A549 (cell line): ENCODE data around the gene RNF130. TPM values are rescaled to one million over a fixed set of nuclear protein-coding genes. Genes with fewer than 3 reads are reported as not detected.

Experiments
- ATAC-seq, 2 experiments: fragments of 200-7000 bp in 1 of 2; fragments of >200 bp in 1 of 2; cut with Nextera tagmentation in 1 of 2; cut with Tn5 transposase in 1 of 2; 3 replicates each; pipeline versions ENCODE4 v1.8.0 to v1.9.1; 2018 to 2020; ENCODE audit warnings: mild to moderate bottlenecking in 1 of 2, moderate library complexity in 1 of 2
- CTCF ChIA-PET: fragments of 300-600 bp; sonication (Branson Sonifier 250); formaldehyde crosslinking; extraction: SDS; loops from one replicate; lab custom pipeline; 2021; ENCODE audit warnings: antibody characterized with exemption, inconsistent platforms; lab: Yijun Ruan, JAX
- POLR2A ChIA-PET: fragments of 350-600 bp; formaldehyde crosslinking; extraction: SDS; loops from one replicate; lab custom pipeline; 2021; ENCODE audit warnings: antibody characterized with exemption, inconsistent platforms; lab: Yijun Ruan, JAX
- DNase-seq, 2 experiments: peaks; one replicate each; pipeline versions ENCODE4 v3.0.0 to v3.0.0-alpha.2; 2011 to 2016; ENCODE audit warnings: low read depth in 1 of 2, low spot score in 1 of 2
- FAIRE-seq: peaks from 2 replicates; lab custom pipeline; 2011; peaks lifted over from hg19 to GRCh38; lab: Jason Lieb, UNC
- H3K27ac ChIP-seq, 2 experiments: fragments of >200 bp; sonication (Bioruptor Twin); formaldehyde crosslinking; 3 replicates each; pipeline ENCODE4 v1.5.1; 2016 to 2017
- H3K4me1 ChIP-seq: fragments of >200 bp; sonication (Bioruptor Twin); formaldehyde crosslinking; 3 replicates; pipeline ENCODE4 v1.6.1; 2016
- H3K4me2 ChIP-seq: fragments of >200 bp; sonication (Bioruptor Twin); formaldehyde crosslinking; 3 replicates; pipeline ENCODE4 v1.6.1; 2016
- H3K4me3 ChIP-seq: fragments of >200 bp; sonication (Bioruptor Twin); formaldehyde crosslinking; 3 replicates; pipeline ENCODE4 v1.5.1; 2016
- H3K9me3 ChIP-seq: fragments of >200 bp; sonication (Bioruptor Twin); formaldehyde crosslinking; 3 replicates; pipeline ENCODE4 v1.6.1; 2016
- CBX2 ChIP-seq: fragments of 200-600 bp; sonication (generic); IDR thresholded peaks from 2 replicates; pipeline ENCODE4 v1.6.1; 2016; ENCODE audit warnings: low read depth, mild to moderate bottlenecking, borderline replicate concordance
- CHD4 ChIP-seq: fragments of 200-600 bp; sonication (generic); IDR thresholded peaks from 2 replicates; pipeline ENCODE4 v1.6.1; 2016; ENCODE audit warnings: antibody characterized with exemption, mild to moderate bottlenecking, borderline replicate concordance
- FOXS1 ChIP-seq: fragments of 250-450 bp; sonication (Bioruptor Pico); IDR thresholded peaks from 2 replicates; pipeline ENCODE4 v1.5.0; 2020; ENCODE audit warnings: mild to moderate bottlenecking, moderate library complexity
- HOXA7 ChIP-seq: fragments of 250-450 bp; sonication (Bioruptor Pico); IDR thresholded peaks from 2 replicates; pipeline ENCODE4 v1.5.0; 2020; ENCODE audit warnings: mild to moderate bottlenecking, moderate library complexity
- HOXB5 ChIP-seq: fragments of 250-450 bp; sonication (Bioruptor Pico); IDR thresholded peaks from 2 replicates; pipeline ENCODE4 v1.5.0; 2020; ENCODE audit warnings: mild to moderate bottlenecking, moderate library complexity
- MAFK ChIP-seq: fragments of 450-650 bp; IDR thresholded peaks from 2 replicates; pipeline ENCODE4 v1.6.1; 2014; ENCODE audit not compliant: partially characterized antibody
- MAZ ChIP-seq: fragments of 150-350 bp; IDR thresholded peaks from 2 replicates; pipeline ENCODE4 v1.6.1; 2014; ENCODE audit warnings: antibody characterized with exemption, low read depth, low read length, borderline replicate concordance
- ZC3H11A ChIP-seq: fragments of 450-650 bp; IDR thresholded peaks from 2 replicates; pipeline ENCODE4 v1.6.1; 2014; ENCODE audit warnings: antibody characterized with exemption, mild to moderate bottlenecking
- ZFP36 ChIP-seq: fragments of 450-650 bp; IDR thresholded peaks from 2 replicates; pipeline ENCODE4 v1.6.1; 2014; ENCODE audit warnings: borderline replicate concordance; ENCODE audit not compliant: partially characterized antibody
- ZSCAN20 ChIP-seq: fragments of 250-450 bp; sonication (Bioruptor Pico); IDR thresholded peaks from 2 replicates; pipeline ENCODE4 v1.8.0; 2022; ENCODE audit warnings: mild to moderate bottlenecking, moderate library complexity
- WGBS: methylation state at CpG from one replicate; pipeline ENCODE4 v1.1.6; 2017; ENCODE audit errors: missing lambda C conversion rate; 5-methylcytosine and 5-hydroxymethylcytosine counted together
- polyA plus RNA-seq, 4 experiments: library from polyadenylated mRNA; depleted of rRNA in 3 of 4; stranded (reverse); fragments of >200 nt; fragmentation: RNase III in 1 of 4; extraction: RNeasy Plus Mini Kit Qiagen cat#74134 plus additional on column Dnase treatment in 1 of 4; gene quantifications; 2 replicates in 3 of 4; 3 replicates in 1 of 4; pipeline ENCODE4 v1.2.3, GENCODE V29; 2011 to 2017
- TF ChIP-seq, protein P1 (sequence below): fragments of >200 bp; sonication (Bioruptor Twin); formaldehyde crosslinking; IDR thresholded peaks from 3 replicates; pipeline ENCODE4 v1.5.1; 2016
- TF ChIP-seq, protein P2 (sequence below): fragments of 450-650 bp; IDR thresholded peaks from 2 replicates; pipeline ENCODE4 v1.6.1; 2014; ENCODE audit warnings: antibody characterized with exemption
- TF ChIP-seq, protein P3 (sequence below): fragments of 200-600 bp; sonication (generic); IDR thresholded peaks from 2 replicates; pipeline ENCODE4 v1.6.1; 2016; ENCODE audit warnings: antibody characterized with exemption, mild to moderate bottlenecking, moderate library complexity
- TF ChIP-seq, protein P4 (sequence below): fragments of 150-350 bp; IDR thresholded peaks from 2 replicates; pipeline ENCODE4 v1.6.1; 2014; ENCODE audit warnings: low read depth, mild to moderate bottlenecking, low read length
- TF ChIP-seq, protein P5 (sequence below): IDR thresholded peaks from 2 replicates; pipeline ENCODE4 v1.6.1; 2012

RNF130 gene
- polyA plus RNA-seq, 2 of the 4 experiments (the other 2 are of a cell fraction) = 33.3 to 50.1 TPM

DNA sequence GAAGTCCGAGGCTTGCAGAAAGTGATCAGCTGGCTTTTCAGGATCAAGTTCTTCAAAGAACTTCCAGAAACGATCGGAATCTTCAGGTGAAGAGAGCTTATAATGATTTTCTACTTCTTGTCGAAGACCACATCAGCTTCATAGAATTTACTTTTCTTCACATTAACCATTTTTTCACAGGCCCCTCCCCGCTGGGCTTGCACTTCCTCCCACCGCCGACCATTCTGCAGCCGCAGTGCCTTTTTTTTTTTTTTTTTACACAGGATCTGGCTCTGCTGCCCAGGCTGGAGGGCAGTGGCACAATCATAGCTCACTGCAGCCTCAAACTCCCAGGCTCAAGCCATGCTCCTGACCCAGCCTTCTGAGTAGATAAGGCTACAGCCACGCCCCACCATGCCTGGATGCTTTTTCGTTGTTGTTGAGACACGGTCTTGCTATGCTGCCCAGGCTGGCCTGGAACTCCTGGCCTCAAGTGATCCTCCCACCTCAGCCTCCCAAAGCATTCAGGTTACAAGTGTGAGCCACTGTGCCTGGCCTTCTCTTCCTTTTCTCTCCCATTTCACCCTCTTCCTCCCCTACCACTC lies 15.3 kb upstream of the RNF130 start (continued):
- TF ChIP-seq HOXA7 (CRISPR knock-in tag) (no peak), CHD4 (no peak)

DNA sequence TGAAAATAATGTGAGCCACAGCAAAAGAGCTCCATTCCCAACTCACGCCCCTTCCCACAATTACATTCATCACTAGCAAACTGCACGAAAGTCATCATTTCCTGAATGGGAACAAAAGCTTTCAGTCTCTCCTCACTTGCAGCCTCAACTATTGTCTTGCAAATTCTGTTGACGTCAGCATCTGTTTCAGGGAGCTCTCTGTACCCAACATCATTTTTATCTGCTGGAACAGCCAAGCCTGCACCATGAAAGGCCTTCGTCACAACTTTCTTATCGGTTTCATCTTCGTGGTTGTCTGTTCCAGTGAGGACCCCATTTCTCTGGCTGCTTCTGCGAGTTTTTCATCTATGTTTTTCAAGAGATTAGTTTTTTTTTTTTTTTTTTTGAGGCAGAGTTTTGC lies 14.3 kb upstream of the RNF130 start:
- TF ChIP-seq, protein P1, sequence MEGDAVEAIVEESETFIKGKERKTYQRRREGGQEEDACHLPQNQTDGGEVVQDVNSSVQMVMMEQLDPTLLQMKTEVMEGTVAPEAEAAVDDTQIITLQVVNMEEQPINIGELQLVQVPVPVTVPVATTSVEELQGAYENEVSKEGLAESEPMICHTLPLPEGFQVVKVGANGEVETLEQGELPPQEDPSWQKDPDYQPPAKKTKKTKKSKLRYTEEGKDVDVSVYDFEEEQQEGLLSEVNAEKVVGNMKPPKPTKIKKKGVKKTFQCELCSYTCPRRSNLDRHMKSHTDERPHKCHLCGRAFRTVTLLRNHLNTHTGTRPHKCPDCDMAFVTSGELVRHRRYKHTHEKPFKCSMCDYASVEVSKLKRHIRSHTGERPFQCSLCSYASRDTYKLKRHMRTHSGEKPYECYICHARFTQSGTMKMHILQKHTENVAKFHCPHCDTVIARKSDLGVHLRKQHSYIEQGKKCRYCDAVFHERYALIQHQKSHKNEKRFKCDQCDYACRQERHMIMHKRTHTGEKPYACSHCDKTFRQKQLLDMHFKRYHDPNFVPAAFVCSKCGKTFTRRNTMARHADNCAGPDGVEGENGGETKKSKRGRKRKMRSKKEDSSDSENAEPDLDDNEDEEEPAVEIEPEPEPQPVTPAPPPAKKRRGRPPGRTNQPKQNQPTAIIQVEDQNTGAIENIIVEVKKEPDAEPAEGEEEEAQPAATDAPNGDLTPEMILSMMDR = no peak
- TF ChIP-seq MAFK = peak; percentile 68
- DNase-seq = no peak
- 75% methylated on average over 7 of the region's 7 CpGs for WGBS
- peak; percentile 87 for FAIRE-seq
- no peak for ATAC-seq
- ChIA-PET CTCF (no interaction called here), POLR2A (no interaction called here)
- Histone ChIP-seq H3K4me1 (peaks cover under 1% of the 10 kb centered on the region; the same call in 2 of the 3 replicates), H3K27ac (no peak overlapping the region), H3K9me3 (no peaks in the 10 kb centered on the region), H3K4me3 (no peak overlapping the region), H3K4me2 (no peak overlapping the region)

DNA sequence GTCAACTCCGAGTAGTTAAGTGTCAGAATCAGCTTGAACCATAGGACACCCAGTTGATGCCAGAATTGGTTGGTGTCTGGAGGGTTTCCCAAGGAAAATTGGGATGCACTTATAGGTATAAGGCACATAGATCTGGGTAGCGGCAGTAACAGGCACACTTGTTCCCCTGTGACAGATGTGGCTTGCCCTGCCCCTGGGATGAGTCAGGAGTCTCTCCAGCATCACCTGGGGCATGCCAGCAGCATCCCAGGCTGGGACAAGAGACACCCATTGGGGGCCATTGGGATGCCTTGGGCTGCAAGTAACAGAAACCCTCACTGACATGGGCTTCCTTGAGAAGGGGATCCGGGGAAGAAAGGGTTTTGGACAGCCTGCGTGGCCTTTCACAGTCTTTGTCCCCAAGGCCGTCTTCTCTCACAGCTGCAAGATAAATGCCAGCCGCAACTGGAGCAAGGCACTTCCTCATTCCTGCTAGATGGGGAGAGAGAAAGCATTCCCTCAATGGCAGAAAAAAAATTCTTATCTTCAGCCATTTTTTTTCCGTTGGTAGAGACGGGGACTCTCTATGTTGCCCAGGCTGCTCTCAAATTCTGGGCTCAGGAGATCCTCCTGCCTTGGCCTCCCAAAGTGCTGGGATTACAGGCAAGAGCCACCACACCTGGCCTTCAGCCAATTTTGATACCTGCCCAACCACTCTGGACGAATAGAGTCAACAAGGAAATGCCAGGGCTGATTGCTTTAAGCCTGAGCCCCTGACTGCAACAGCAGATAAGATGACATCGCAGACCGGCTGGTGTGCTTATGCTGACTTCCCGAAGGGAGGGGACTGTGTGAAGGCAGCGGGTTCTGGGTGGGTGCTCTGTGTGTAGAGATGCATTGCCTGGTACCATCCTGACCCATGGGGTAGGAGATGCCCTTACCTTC lies 13.3 kb upstream of the RNF130 start:
- Histone ChIP-seq H3K4me3 (no peak overlapping the region), H3K4me1 (no peaks in the 10 kb centered on the region), H3K9me3 (no peaks in the 10 kb centered on the region; the same call in 2 of the 3 replicates), H3K27ac (no peak overlapping the region), H3K4me2 (no peak overlapping the region)
- POLR2A ChIA-PET = no interaction called here
- ATAC-seq (no peak; a peak in 1 of 6 replicates), DNase-seq (peak in 1 of 2 experiments; percentile 19), FAIRE-seq (no peak)
- CTCF ChIA-PET = no interaction called here
- WGBS = 56% methylated on average over 13 of the region's 13 CpGs
- TF ChIP-seq, protein P2, sequence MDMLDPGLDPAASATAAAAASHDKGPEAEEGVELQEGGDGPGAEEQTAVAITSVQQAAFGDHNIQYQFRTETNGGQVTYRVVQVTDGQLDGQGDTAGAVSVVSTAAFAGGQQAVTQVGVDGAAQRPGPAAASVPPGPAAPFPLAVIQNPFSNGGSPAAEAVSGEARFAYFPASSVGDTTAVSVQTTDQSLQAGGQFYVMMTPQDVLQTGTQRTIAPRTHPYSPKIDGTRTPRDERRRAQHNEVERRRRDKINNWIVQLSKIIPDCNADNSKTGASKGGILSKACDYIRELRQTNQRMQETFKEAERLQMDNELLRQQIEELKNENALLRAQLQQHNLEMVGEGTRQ = no peak
- TF ChIP-seq ZFP36 = no peak
- TF ChIP-seq, protein P3, sequence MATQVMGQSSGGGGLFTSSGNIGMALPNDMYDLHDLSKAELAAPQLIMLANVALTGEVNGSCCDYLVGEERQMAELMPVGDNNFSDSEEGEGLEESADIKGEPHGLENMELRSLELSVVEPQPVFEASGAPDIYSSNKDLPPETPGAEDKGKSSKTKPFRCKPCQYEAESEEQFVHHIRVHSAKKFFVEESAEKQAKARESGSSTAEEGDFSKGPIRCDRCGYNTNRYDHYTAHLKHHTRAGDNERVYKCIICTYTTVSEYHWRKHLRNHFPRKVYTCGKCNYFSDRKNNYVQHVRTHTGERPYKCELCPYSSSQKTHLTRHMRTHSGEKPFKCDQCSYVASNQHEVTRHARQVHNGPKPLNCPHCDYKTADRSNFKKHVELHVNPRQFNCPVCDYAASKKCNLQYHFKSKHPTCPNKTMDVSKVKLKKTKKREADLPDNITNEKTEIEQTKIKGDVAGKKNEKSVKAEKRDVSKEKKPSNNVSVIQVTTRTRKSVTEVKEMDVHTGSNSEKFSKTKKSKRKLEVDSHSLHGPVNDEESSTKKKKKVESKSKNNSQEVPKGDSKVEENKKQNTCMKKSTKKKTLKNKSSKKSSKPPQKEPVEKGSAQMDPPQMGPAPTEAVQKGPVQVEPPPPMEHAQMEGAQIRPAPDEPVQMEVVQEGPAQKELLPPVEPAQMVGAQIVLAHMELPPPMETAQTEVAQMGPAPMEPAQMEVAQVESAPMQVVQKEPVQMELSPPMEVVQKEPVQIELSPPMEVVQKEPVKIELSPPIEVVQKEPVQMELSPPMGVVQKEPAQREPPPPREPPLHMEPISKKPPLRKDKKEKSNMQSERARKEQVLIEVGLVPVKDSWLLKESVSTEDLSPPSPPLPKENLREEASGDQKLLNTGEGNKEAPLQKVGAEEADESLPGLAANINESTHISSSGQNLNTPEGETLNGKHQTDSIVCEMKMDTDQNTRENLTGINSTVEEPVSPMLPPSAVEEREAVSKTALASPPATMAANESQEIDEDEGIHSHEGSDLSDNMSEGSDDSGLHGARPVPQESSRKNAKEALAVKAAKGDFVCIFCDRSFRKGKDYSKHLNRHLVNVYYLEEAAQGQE = no peak
- TF ChIP-seq MAZ = no peak
- TF ChIP-seq ZSCAN20 (CRISPR knock-in tag) = no peak
- no peak for TF ChIP-seq HOXB5 (CRISPR knock-in tag)
- no peak for TF ChIP-seq ZC3H11A
- TF ChIP-seq CBX2 = no peak
- TF ChIP-seq, protein P4, sequence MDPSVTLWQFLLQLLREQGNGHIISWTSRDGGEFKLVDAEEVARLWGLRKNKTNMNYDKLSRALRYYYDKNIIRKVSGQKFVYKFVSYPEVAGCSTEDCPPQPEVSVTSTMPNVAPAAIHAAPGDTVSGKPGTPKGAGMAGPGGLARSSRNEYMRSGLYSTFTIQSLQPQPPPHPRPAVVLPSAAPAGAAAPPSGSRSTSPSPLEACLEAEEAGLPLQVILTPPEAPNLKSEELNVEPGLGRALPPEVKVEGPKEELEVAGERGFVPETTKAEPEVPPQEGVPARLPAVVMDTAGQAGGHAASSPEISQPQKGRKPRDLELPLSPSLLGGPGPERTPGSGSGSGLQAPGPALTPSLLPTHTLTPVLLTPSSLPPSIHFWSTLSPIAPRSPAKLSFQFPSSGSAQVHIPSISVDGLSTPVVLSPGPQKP = no peak
- TF ChIP-seq, protein P5, sequence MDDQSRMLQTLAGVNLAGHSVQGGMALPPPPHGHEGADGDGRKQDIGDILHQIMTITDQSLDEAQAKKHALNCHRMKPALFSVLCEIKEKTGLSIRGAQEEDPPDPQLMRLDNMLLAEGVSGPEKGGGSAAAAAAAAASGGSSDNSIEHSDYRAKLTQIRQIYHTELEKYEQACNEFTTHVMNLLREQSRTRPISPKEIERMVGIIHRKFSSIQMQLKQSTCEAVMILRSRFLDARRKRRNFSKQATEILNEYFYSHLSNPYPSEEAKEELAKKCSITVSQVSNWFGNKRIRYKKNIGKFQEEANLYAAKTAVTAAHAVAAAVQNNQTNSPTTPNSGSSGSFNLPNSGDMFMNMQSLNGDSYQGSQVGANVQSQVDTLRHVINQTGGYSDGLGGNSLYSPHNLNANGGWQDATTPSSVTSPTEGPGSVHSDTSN = no peak
- no peak for TF ChIP-seq FOXS1
